Caki2 (cell line): ENCODE data around the gene TBXA2R. TPM values are rescaled to one million over a fixed set of nuclear protein-coding genes. Genes with fewer than 3 reads are reported as not detected.

ENCODE experiments used
- DNase-seq: peaks from one replicate; pipeline ENCODE4 v3.0.0-alpha.2; 2015; ENCODE audit warnings: low read depth
- in situ Hi-C: cut with HindIII; loops from 2 replicates; pipeline ENCODE4 v1.10.0; 2016; ENCODE audit warnings: low sequenced_read_pairs, low pct_unique_long_range_greater_than_20kb, mixed read lengths
- total RNA-seq: library from RNA; depleted of rRNA; stranded (reverse); fragments of >200 nt; shearing (Covaris generic); gene quantifications from 2 replicates; pipeline ENCODE4 v1.2.3, GENCODE V29; 2014; ENCODE audit warnings: low replicate concordance

TBXA2R gene
- total RNA-seq, 1 experiment from 2014 or later = 0.98 TPM

DNA sequence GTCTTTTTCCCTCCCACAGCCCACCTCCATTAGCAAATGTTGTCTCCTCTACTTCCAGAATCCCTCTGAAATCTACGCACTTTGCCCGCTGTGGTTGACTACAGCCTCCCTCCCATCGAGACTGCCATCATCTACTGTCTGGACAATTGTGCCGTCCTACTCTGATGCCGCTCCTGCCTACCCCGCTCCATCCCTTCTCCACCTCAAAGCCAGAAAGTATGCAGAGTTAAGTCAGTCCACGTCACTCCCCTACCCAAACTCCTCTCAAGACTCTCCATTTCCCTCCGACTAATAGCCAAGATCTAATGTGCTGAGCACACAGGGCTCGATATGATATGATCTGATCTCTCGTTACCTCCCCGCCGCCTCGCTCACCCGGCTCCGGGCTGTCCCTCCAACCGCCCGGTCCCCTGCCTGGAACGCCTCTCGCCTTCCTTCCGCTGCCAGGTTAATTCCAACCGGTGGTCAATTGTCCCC is 19.4 kb upstream of the TBXA2R start:
- in situ Hi-C loops = no loop called here
- DNase-seq = no peak

GRCh38 chr19:3623716-3624115 is 17.0 kb upstream of the TBXA2R start:
- in situ Hi-C loops = no loop called here
- DNase-seq = no peak

- in situ Hi-C loops = no loop called here
- no peak for DNase-seq
Measured at GRCh38 chr19:3622224-3622623, 15.5 kb upstream of the TBXA2R start.

DNA sequence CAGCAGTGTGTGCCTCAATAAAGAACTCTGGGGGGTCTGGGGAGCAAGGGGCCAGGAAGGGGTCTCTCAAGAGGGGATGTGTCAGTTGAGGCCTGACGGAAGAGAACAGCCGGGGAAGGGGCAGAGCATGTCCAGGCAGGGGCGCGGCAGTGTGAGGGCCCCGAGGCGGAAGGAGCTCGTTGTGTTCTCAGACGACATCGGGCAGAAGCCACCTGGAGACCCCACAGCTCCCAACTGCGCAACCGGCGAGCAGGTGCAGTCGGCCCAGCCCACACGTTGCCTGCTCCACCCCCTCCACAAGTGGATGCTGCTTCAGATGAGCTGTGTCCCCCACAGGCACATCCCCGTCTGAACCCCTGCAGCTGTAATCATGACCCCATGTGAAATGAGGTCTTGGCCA is 15.0 kb upstream of the TBXA2R start:
- in situ Hi-C loops = no loop called here
- no peak for DNase-seq

DNA sequence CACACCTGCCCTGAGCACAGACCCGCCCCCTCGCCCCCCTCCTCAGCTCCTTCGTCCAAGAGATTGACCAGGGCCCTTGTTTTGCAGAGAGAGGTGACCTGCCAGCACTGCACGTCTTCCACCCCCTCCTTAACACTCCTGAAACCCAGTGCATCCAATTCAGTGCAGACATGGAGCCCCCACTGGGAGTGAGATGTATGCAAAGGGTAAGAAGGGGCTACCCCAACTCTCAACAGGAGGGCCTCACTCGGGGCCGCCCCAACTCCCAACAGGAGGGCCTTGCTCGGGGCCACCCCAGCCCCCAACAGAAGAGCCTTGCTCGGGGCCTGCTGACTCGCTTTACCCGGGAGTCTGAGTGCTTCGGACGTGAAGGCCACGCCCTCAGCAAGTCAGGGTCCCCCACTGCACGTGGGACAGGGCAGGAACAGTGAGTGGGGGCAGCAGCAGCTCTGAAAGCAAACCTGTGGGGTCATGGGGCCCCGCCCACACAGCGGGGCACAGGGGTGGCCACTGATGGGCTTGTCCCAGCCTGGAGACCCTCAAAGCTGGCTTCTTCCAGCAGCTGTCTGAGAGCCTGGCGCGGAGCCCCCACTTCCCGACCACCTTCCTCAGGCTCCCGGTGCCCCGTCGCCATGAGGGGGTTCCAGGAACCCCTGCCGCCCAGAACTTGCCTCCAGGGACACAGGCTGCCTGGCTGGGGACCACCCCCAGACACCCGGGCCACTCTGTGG is 14.3 kb upstream of the TBXA2R start:
- no peak for DNase-seq
- in situ Hi-C loops = no loop called here

- DNase-seq = no peak
- in situ Hi-C loops = no loop called here
Measured at GRCh38 chr19:3620145-3620816, 13.6 kb upstream of the TBXA2R start.

DNA sequence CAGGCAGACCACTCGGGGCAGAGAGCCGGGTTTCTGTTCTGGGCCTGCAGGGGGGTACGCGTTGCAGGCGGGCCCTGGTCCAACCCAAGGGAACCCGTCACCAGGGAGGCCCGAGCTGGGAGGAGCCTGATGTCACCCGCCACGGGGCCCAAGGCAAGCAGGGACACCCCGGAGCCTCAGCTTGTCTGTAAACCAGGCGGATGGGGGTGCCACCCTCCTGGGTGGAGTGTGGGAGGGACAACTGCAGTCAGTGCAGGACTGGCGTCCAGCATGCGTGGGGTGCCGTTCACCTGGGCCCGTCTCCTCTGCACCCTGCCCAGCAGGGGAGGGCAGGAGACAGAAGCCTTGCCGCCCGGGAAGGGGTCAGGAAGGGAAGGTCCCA is 12.9 kb upstream of the TBXA2R start:
- in situ Hi-C loops = no loop called here
- no peak for DNase-seq

DNA sequence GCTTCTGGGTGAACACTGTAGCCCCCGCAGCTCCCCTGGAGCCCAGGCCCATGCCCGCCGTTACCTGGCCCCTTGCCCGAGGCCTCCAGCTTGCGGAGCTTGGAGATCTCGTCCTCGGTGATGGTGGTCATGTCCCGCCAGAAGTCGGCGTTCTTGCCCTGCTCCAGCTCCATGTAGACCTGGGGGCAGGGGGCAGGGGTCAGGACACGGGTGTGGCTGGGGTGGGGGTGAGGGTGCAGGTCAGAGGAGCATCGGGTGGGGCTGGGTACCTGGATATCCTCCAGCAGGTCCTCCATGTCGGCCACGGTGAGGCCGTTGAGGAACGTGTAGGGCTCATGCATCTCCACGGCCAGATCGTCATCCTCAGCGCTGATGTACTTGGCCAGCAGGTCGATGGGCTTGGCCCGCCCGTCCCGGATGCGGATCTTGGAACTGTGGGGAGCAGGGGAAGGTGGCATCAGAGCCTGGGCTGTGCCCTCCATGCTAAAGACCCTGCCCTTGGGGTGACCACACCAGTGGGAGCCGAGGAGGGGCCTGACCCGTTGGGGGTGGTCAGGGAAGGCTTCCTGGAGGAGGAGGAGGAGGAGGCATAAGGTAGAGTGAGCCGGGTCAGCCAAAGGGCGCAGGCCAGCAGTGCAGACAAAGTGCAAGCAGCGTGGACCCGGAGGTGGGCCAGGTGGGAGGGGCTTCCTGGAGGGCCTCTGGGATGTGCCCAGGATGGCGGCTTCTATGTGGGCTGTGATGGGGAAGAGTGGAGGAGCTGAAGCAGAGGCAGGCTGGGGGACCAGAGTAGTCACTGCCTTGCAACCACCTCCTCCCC is 12.3 kb upstream of the TBXA2R start:
- in situ Hi-C loops = no loop called here
- no peak for DNase-seq

DNA sequence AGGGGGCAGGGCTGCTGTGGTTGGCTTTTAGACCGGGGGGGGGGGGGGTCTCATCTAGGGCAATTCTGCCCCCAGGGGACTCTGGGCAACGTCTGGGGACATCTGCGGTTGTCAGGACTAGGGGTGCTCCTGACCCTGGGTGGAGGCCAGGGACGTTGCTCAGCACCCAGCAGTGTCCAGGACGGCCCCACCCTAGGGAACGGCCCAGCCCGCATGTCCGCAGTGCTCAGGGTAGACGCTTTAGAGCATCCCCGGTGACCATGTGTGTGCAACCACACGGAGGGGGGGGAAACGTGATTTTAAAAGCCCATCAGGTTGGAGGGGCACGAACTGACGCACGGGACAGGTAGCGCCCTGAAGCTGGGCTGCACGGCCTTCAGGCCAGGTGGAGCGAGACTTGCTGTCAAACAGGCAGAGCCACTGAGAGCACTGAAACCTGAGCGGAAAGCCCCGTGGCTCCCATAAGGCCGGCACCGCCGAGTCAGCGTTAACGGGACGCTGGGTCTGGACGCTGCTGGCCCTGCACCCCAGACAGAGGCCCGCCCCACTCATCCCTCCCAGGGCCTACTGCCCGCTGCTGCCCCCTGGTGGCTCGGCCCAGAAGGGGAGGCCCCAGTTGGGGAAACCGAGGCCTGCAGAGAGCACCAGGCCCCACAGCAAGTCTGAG is 11.6 kb upstream of the TBXA2R start:
- in situ Hi-C loops = no loop called here
- DNase-seq = peak; percentile 12

- no peak for DNase-seq
Measured at GRCh38 chr19:3617463-3617862, 10.8 kb upstream of the TBXA2R start.

DNA sequence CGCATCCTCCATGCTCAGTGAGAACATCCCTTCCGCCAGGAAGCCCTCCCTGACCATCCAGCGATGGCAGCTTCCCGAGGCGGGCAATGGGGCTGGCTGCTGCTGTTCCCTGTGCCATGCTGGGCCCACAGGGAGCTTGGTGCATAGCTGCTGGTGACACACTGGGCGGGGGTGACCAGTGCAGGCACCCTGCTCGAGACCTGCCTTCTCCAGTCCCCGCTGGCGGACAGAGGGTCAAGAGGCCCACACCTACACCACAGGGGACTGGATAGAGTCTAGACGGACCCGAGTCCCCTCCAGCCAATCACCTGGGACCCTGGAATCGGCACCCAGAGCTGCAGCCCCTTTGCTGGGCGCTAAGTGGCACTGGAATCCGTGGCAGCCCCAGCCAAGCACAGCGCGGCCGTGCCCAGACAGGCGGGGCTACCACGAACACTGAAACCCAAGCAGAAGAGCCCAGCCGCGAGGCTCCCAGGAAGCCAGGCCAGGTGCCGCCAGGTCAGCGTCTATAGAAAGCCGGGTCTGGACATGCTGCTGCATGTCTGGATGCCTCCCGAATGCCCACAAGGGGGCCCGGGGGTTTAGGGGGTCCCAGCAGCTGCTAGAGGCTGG is 9.0 kb upstream of the TBXA2R start:
- in situ Hi-C loops = no loop called here

More at GRCh38 chr19:3617463-3617862, 10.8 kb upstream of the TBXA2R start:
- in situ Hi-C loops = no loop called here

DNA sequence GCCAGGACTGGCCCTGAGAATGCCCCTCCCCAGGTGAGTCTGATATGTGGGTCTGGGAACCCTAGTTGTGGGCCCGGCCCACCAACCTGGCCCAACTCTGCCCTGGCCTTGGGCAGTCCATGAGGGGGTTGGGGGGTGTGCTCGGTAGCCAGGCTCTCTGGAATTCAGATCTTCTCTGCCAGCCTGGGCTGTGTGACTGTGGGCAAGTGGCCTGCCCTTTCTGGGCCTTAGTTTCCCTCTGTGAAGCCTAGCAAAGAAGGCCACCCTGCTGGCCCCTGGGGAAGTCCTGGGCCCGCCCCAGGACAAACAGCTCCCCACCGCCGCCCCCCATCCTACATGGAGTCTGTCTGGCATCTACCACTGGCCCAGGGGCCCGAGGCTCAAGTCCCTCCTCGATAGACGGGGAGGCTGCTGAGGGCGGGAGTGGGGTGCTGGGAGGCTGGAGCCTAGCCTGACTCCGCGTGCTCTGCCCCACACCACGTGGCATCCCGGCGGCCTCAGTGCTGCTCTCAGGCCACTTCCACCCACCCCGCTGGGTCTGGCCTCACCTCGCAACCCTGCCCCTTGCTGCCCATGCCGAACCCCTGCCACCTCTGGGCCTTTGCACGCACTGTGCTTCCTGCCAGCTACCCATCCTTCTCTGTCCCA is 8.3 kb upstream of the TBXA2R start:
- no peak for DNase-seq
- in situ Hi-C loops = no loop called here

More for the DNA sequence above, 9.0 kb upstream of the TBXA2R start:
- DNase-seq = no peak

DNA sequence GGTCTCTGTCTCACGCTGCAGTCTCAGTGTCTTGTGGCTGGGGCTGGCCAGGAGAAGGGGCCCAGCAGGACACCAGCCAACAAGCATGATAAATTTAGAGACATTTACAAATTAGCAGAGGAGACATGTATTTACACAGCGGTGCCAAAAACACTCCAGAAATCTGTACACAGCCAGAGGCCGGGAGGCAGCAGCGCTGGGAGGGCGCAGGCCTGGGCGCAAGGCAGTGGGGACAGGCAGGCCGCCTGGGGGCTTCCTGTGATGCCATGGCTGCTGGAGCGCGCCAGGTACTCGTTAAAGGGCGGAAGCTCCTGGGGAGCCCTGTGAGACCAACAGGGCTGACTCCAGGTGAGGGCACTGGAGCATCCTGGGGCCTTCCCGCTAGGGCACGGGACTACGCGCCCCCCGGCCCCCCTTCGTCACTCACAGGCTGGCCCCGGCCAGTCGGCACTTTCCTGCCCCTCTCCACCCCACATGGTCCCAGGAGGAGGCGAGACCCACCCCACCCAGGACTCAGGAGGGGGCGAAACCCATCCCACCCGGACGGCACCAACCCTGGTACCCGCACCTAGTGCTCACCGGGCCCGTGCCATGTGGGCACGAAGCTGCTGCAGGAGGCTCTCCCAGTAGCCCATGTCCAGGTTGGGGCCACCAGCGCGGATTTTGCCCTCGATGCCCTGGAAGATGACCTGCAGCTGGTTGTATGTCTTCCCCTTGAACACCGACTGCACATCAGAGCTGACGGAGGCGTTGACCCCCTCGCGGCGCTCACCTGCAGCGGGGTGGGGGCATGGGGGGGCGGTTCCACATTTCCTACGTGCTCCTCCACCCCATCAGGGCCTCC is 7.4 kb upstream of the TBXA2R start:
- DNase-seq = no peak
- in situ Hi-C loops = no loop called here

DNA sequence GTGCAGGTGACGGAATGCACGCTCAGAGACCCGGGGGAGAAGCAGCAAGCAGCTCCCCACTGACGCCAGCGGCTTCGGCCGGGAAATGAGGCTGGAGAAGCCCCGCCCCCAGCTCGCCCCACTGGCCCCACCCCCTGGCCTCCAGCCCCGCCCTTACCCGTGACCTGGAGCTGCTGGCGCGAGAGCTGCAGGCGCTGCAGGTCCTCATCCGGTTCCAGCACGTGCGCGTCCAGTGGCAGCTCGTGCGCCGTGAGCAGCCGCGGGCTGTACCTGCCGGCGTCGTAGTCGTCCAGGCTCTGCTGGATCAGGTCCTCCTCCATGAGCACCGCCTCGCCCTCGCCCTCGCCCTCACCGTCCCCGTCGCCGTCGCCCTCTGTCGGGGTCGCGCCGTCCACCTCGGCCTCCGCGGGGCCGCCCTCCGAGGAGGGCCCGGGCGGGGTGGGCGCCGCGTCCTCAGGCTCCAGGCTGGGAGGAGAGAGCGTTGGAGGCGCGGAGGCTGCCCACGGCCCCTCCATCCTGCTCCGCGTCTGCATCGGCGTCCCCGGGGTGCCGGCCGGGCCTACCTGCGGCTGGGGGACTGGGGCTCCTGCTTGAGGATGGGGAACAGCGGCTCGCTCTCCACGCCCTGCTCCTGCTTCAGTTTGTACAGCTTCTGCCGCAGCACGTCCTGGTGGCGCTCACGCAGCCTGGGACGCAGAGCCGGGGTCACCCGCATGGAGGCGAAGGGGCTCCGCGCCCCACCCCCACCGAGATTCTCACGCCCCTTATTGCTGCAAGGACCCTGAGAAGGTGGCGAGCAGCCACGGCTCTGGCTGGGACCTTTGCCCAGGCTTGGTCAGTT is 6.4 kb upstream of the TBXA2R start:
- DNase-seq = no peak
- in situ Hi-C loops = no loop called here

- in situ Hi-C loops = no loop called here
Measured at GRCh38 chr19:3612330-3612729, 5.7 kb upstream of the TBXA2R start.

DNA sequence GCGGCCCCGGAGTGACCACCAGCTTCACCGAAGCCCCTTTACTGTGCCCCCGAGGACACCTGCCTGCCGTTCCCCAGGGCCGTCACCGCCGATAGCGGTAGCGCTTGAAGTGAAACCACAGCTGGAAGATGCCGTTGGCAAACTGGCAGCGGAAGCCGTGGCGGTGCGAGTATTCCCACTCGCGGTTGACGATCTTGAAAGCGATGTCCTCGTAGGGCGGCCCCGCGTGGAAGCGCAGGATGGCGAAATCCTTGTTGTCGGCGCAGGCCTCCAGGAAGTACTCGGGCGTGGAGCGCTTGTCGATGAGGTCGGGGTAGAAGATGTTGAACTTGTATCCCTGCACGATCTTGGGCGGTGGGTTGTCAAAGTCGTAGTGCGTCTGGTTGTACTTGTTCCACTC is 5.2 kb upstream of the TBXA2R start:
- no peak for DNase-seq
- in situ Hi-C loops = no loop called here

More at GRCh38 chr19:3612330-3612729, 5.7 kb upstream of the TBXA2R start:
- no peak for DNase-seq
